Measurements from ENCODE around the gene PXN.

The PXN gene

DNA sequence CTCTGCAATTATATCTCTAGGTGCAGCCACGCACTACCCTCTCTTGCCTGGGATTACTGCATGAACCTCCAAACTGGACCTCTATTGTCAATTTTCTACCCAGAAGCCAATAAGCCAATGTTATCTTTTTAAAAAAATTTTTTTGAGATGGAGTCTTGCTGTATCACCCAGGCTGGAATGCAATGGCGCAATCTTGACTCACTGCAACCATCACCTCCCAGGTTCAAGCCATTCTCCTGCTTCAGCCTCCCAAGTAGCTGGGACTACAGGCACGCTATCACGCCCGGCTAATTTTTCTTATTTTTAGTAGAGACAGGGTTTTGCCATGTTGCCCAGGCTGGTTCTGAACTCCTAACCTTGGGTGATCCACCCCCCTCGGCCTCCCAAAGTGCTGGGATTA is 11.2 kb upstream of the PXN start:
- Histone ChIP-seq H2AFZ (ENCODE audit: low read depth, low read length) (no peak overlapping the region), H3K4me1 (ENCODE audit: insufficient read depth, low read length) (no peaks in the 10 kb centered on the region), H3K27me3 (ENCODE audit: insufficient read depth, low read length) (no peaks in the 10 kb centered on the region), H3K4me3 (ENCODE audit: low read length) (no peak overlapping the region), H3K36me3 (ENCODE audit: insufficient read depth, low read length) (no peaks in the 10 kb centered on the region), H3K9me3 (ENCODE audit: low read length) (peaks cover 3% of the 10 kb centered on the region)

DNA sequence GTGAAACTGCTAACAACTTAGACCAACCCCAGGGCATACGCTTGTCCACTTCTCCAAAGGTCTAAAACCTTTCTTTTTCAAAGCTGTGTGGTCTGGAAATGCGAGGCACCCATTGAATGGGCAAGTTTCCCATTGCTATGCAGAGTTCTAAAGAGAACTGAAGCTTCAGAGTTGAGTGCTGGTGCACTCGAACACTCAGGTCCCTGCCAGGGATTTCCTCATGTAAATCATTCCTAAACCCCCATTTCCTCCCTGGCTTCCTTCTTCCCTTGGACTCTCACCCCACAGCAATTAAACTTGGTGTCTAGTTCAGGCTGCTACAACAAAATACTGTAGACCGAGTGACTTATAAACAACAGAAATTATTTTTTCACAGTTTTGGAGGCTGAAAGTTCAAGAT is 2.2 kb upstream of the PXN start:
- H3K4me3 ChIP-seq (ENCODE audit: low read length) = no peak overlapping the region
- H3K9me3 ChIP-seq (ENCODE audit: low read length) = no peaks in the 10 kb centered on the region
- no peaks in the 10 kb centered on the region for H3K36me3 ChIP-seq (ENCODE audit: insufficient read depth, low read length)
- H3K27me3 ChIP-seq (ENCODE audit: insufficient read depth, low read length) = no peaks in the 10 kb centered on the region
- peaks cover 19% of the 10 kb centered on the region for H3K4me1 ChIP-seq (ENCODE audit: insufficient read depth, low read length)
- H2AFZ ChIP-seq (ENCODE audit: low read depth, low read length) = no peak overlapping the region

DNA sequence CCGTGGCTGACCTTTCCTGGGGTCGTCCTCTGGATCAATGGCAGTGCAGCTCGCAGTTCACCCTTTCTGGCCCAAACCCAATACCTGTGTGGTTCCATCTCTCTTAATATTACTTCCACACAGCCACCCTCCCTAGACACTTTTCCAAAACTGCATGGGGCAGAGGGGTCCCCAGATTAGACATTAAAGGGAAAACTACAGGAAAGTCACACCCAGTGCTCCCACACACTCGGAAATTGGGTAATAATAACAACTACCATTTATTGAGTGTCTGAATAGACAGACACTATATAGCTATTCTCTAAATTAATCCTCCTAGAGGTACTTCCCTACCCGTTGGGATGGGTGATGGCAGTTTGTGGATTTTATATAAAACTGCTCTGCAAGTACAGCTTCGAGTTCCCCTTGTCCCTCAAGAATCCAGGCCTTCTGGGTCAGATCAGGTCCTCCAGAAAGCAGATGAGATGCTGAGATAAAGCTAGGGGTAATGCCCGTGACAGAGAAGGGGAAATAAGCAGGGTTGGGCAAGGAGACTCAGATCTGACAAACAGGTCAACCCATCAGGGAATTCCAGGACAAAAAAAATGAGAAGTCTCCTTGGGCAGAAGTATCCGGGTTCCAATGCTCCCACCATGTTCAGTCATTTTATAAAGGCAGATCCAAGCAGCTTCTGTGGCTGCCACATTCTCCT is 795 bp upstream of the PXN start:
- H3K4me1 ChIP-seq (ENCODE audit: insufficient read depth, low read length) = peaks cover 19% of the 10 kb centered on the region
- no peaks in the 10 kb centered on the region for H3K36me3 ChIP-seq (ENCODE audit: insufficient read depth, low read length)
- no peaks in the 10 kb centered on the region for H3K27me3 ChIP-seq (ENCODE audit: insufficient read depth, low read length)

DNA sequence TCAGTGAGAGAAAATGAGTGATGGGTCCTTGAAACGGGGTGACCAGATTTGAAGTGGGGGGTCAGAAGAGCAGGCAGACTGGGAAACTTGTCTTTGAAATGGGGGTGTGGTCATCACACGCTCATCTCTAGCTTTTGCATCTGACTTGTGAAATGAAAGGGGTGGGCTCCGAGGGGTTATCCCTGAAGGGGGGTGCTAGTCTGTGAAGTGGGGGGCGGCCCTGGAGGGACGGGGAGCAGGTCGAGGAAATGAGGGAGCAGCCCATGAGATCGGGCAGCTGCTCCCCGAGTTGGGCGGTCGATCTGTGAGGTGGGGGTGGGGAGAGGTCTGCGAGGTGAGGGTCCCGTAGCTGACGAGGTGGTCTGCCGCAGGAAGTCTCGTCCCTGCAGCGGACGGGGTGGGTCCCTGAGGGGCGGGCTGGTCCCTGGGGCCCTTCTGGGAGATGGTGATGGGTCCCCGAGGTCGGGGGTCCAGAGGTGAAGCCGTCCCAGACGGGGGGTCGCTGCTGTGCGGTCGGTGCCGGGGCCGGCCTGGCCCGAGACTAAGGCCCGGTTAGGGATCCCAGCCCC is 542 bp downstream of the PXN start:
- H3K9me3 ChIP-seq (ENCODE audit: low read length) = no peaks in the 10 kb centered on the region
- H3K27me3 ChIP-seq (ENCODE audit: insufficient read depth, low read length) = no peaks in the 10 kb centered on the region
- peaks cover 19% of the 10 kb centered on the region for H3K4me1 ChIP-seq (ENCODE audit: insufficient read depth, low read length)
- H3K4me3 ChIP-seq (ENCODE audit: low read length) = peak overlapping the region; percentile 89
- H2AFZ ChIP-seq (ENCODE audit: low read depth, low read length) = peak overlapping the region; percentile 32
- no peaks in the 10 kb centered on the region for H3K36me3 ChIP-seq (ENCODE audit: insufficient read depth, low read length)

More for the DNA sequence above, 795 bp upstream of the PXN start:
- H3K9me3 ChIP-seq (ENCODE audit: low read length) = no peaks in the 10 kb centered on the region
- peak overlapping the region; percentile 36 for H3K4me3 ChIP-seq (ENCODE audit: low read length)
- H2AFZ ChIP-seq (ENCODE audit: low read depth, low read length) = no peak overlapping the region

DNA sequence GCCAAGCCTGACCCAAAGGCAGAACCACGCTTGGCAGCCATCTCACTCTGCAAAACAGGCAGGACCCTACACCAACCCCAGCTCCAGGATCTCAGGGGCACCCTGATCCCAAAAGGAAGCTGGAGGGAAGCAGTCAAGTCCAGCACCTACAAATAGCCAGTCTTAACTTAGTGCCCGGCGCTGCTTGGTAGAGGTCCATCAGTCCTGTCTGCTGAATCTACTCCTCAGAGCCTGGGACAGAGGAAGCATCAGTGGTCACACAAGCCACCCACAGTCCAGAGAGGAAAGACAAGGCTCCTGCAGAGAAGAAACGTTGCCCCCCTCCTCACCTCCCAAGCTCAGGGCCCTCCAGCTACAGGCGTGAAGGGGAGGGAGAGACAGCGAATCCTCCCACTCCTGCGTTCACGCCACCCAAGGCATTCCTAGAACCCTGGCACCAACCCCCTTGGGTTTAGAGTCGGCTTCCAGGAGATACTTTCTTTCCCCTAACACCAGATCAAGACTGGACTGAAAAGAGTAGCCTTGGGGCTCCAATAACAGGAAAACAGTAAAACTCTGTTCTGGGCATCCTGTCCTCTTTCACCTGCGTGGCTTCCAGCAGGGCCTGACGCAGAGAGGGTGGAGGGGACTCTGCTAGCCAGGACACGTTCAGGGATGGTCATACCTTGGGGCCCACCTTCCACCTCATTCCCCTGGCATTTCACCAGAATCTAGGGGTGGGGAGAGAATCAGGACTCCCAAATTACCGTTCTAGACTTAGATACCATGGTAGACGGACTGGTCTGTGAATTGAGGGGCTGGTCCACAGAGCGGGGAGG is 1.2 kb downstream of the PXN start:
- Histone ChIP-seq H3K9me3 (ENCODE audit: low read length) (no peaks in the 10 kb centered on the region), H3K27me3 (ENCODE audit: insufficient read depth, low read length) (no peaks in the 10 kb centered on the region), H3K4me1 (ENCODE audit: insufficient read depth, low read length) (peaks cover 19% of the 10 kb centered on the region), H3K36me3 (ENCODE audit: insufficient read depth, low read length) (no peaks in the 10 kb centered on the region), H3K4me3 (ENCODE audit: low read length) (peak overlapping the region; percentile 89), H2AFZ (ENCODE audit: low read depth, low read length) (no peak overlapping the region)

DNA sequence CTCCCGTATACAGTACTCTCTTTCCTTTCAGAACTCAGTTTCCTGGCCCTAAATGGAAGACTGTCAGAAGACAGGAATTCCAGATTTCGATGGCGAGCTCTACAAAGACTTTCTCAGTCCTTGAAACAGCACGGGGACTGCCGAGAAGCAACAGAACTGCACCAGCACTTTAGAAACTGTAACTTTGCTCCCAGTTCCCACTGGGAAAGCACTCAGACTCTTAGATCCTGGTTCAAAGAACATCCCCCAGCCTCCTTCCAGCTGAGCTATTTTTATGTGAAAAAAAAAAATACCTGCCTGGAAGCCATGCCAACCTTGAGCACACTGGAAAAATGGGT is 1.8 kb downstream of the PXN start:
- H2AFZ ChIP-seq (ENCODE audit: low read depth, low read length) = no peak overlapping the region
- no peaks in the 10 kb centered on the region for H3K9me3 ChIP-seq (ENCODE audit: low read length)
- no peaks in the 10 kb centered on the region for H3K36me3 ChIP-seq (ENCODE audit: insufficient read depth, low read length)
- H3K4me1 ChIP-seq (ENCODE audit: insufficient read depth, low read length) = peaks cover 19% of the 10 kb centered on the region
- H3K4me3 ChIP-seq (ENCODE audit: low read length) = no peak overlapping the region
- H3K27me3 ChIP-seq (ENCODE audit: insufficient read depth, low read length) = no peaks in the 10 kb centered on the region

DNA sequence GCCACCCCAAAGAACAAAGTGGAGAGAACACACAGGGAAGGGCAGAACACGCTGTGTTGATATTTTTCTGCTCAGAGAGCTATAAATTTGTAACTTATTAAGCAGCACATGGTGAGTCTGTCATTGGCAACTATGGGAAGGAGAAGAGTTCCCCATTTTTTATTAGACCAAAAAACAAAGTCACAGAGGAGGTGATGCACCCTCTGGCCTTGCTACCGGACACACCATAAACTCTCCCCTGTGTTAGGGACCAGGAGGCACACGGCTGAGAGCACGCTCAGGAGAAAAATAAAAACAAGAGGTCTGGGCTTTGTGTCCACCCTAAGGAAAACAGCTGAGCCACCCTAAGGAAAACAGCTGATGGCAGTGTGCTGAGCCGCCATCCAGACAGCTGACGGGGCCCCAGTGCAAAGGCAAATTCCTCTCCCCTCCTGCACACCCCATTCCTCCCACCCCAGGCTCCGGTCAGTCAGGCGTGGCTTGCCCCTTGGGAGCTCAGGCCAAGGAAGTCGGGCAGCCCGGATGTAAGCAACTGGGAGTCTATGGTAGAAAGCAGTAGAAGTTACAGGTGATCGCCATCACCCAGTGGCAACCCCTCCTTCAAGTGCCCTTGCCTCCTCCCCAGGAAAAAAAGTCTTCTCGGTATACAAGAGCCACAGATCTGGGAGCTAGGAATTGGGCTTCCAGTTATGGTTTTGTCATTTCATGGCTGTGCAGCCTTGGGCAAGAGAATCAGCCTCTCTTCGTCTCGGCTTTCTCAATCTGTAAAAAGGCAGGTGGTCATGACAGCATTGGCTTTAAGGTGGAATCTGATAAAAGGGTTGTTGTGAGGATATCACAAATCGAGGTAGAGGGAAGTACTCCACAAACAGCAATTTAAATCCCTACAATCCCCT is 2.4 kb downstream of the PXN start:
- H3K4me3 ChIP-seq (ENCODE audit: low read length) = no peak overlapping the region
- peaks cover 19% of the 10 kb centered on the region for H3K4me1 ChIP-seq (ENCODE audit: insufficient read depth, low read length)

DNA sequence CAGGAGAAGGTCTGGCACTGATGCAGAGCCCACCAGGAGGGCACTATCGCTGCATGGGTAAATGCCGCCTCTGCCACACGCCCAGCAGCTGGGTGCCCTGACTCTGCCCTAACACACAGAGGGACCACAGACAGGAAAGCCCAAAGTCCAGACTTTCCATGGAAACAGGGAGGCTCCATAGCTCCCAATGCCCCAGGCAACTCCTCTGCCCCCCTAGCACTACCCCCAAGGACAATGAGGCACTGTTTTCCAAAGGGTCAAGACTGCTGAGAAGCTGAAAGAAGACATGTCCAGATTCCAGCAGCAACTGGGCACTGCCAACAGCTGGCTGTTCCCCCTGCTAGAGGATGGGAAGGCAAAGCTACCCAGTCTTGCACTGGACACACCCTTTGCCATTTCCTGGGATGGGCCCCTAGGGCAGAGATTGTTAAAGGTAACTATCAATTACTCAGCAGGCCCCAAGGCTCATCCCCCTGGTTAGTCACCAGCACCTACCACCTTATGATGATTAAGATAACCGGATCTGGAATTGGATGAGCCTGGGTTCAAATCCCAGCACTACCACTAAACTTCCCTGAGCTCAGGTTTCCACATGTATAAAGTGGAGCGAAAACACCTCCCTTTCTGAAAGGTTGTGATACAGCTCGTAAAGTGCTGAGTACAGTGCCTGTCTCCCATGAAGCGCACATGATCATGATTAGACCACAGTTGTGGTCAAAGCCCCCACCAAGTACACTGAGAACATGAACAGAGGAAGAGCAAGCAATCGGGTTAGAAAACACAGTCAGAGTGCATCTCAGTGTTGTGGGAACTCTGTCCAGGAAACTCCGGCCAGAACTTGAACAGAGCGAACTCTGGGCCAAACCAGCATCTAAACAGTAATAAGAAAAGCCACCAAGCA is 3.3 kb downstream of the PXN start:
- Histone ChIP-seq H3K4me1 (ENCODE audit: insufficient read depth, low read length) (peaks cover 19% of the 10 kb centered on the region), H3K4me3 (ENCODE audit: low read length) (no peak overlapping the region), H2AFZ (ENCODE audit: low read depth, low read length) (no peak overlapping the region), H3K9me3 (ENCODE audit: low read length) (no peaks in the 10 kb centered on the region), H3K27me3 (ENCODE audit: insufficient read depth, low read length) (no peaks in the 10 kb centered on the region), H3K36me3 (ENCODE audit: insufficient read depth, low read length) (no peaks in the 10 kb centered on the region)

More for the DNA sequence above, 2.4 kb downstream of the PXN start:
- Histone ChIP-seq H3K9me3 (ENCODE audit: low read length) (no peaks in the 10 kb centered on the region), H2AFZ (ENCODE audit: low read depth, low read length) (no peak overlapping the region), H3K36me3 (ENCODE audit: insufficient read depth, low read length) (no peaks in the 10 kb centered on the region), H3K27me3 (ENCODE audit: insufficient read depth, low read length) (no peaks in the 10 kb centered on the region)

DNA sequence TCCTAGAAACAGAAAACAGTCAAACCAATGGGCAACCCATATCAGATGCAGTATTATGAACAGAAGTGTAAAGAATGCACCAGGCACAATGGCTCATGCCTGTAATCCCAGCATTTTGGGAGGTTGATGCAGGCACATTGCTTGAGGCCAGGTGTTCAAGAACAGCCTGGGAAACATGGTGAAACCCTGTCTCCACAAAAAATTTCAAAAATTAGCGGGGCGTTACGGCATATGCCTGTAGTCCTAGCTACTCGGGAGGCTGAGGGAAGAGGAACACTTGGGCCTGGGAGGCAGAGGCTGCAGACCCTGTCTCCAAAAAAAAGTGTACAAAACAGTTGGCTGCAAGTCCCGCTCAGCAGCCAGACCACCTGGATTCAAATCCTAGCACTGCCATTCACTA is 4.9 kb downstream of the PXN start:
- Histone ChIP-seq H3K36me3 (ENCODE audit: insufficient read depth, low read length) (no peaks in the 10 kb centered on the region), H3K4me1 (ENCODE audit: insufficient read depth, low read length) (peaks cover 19% of the 10 kb centered on the region), H2AFZ (ENCODE audit: low read depth, low read length) (no peak overlapping the region), H3K9me3 (ENCODE audit: low read length) (no peaks in the 10 kb centered on the region), H3K4me3 (ENCODE audit: low read length) (no peak overlapping the region), H3K27me3 (ENCODE audit: insufficient read depth, low read length) (no peaks in the 10 kb centered on the region)

DNA sequence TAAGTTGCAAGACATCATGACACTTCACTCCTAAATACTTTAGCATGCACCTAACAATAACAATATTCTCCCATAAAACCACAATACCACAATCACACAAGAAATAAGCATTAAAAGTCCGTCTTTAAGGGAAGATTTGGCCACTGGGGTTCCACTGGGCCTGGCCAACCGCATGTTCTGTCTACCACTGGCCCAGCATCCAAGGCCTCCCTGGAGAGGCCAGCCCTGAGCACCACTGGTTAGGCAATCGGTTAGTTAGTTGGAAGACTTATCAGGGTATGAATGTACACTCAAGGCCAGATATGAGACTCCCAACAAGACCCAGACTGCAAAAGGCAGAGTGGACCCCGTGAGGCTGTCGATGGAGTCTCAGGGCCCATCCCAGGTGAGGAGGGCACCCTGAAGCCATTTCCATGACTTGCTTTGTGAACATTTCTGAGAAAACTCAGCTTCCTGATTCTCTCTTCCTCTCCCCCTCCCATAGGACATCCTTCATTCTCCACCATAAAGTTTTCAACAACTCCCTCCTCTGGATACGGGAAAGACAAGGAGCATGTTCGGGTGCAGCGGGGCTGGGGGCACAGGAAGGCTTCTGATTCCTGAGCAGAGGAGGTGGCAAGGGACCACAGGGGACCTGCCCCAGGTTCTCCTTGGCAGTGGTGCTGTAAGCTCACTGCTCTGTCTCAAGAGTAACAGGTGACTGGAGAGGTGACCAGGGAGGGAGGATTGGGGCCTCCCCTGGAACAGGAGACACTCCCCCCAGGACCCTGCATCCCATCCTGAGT is 5.9 kb downstream of the PXN start:
- H3K9me3 ChIP-seq (ENCODE audit: low read length) = no peaks in the 10 kb centered on the region
- no peak overlapping the region for H2AFZ ChIP-seq (ENCODE audit: low read depth, low read length)
- peaks cover 4% of the 10 kb centered on the region for H3K36me3 ChIP-seq (ENCODE audit: insufficient read depth, low read length)
- H3K27me3 ChIP-seq (ENCODE audit: insufficient read depth, low read length) = no peaks in the 10 kb centered on the region
- peaks cover 15% of the 10 kb centered on the region for H3K4me1 ChIP-seq (ENCODE audit: insufficient read depth, low read length)
- H3K4me3 ChIP-seq (ENCODE audit: low read length) = no peak overlapping the region

DNA sequence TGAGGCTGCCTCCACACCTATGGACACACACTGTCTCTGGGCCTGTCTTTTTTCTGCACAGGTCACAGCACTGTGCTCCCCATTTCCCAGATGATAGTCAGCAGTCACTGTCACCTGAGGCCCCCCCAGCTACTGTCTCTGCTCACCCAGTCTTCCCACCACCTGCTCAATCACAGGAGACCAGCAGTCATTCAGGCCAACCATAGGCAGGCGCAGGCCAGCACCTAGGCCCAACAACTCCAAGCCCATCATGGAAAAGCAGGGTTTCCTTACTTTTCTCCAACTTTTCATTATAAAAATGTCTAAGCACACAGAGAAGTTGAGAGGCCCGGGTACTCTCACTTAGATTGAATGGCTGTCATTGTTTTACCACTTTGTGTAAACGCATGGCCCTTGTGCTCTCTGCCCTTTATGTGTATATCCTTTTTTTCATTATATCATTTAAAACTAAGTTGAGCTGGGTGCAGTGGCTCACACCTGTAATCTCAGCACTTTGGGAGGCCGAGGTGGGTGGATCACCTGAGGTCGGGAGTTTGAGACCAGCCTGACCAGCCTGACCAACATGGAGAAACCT is 7.1 kb downstream of the PXN start:
- Histone ChIP-seq H3K36me3 (ENCODE audit: insufficient read depth, low read length) (peaks cover 6% of the 10 kb centered on the region), H3K4me1 (ENCODE audit: insufficient read depth, low read length) (peaks cover 3% of the 10 kb centered on the region)

More for the DNA sequence above, 7.1 kb downstream of the PXN start:
- H3K9me3 ChIP-seq (ENCODE audit: low read length) = no peaks in the 10 kb centered on the region
- H3K4me3 ChIP-seq (ENCODE audit: low read length) = no peak overlapping the region
- no peak overlapping the region for H2AFZ ChIP-seq (ENCODE audit: low read depth, low read length)
- H3K27me3 ChIP-seq (ENCODE audit: insufficient read depth, low read length) = no peaks in the 10 kb centered on the region

All from neuron (in vitro differentiated cells).